Hematopoietic multipotent progenitor cell treated with erythropoietin and hydrocortisone succinate and interleukin-3 and kit ligand, for 15 days (in vitro differentiated cells): ENCODE data around the gene OR2Z1.
"Not testable (repeated sequence)": the region's sequence is repeated elsewhere in the genome, so short reads cannot be mapped to it uniquely, and the experiment has no call there.

ENCODE experiments used
- DNase-seq: peaks from one replicate; pipeline ENCODE4 v3.0.0-alpha.2; 2015; ENCODE audit warnings: low spot score

OR2Z1 gene

GRCh38 chr19:8703223-8703622 lies 18.2 kb upstream of the OR2Z1 start:
- DNase-seq = no peak

DNA sequence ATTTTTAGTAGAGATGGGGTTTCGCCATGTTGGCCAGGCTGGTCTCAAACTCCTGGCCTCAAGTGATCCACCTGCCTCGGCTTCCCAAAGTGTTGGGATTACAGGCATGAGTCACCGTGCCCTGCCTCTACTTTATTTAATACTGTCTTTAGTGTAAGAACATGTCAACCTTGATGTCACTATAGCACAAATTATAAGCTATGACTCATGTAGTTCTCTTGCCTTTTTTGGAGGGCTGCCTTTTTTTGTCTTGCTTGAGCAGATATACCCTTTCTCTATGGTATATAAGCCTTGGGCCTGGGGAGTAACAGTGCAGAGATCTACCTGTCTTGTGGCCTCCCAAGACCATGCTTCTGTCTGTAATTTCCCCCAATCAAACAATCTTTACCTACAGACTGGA lies 16.1 kb upstream of the OR2Z1 start:
- not testable (repeated sequence) for DNase-seq

- DNase-seq = no peak
These were observed 15.7 kb upstream of the OR2Z1 start for GRCh38 chr19:8705742-8706141.

GRCh38 chr19:8710337-8710736 lies 11.1 kb upstream of the OR2Z1 start:
- DNase-seq = not testable (repeated sequence)

- DNase-seq = no peak
These were observed 598 bp downstream of the OR2Z1 start for GRCh38 chr19:8722032-8722431.

DNA sequence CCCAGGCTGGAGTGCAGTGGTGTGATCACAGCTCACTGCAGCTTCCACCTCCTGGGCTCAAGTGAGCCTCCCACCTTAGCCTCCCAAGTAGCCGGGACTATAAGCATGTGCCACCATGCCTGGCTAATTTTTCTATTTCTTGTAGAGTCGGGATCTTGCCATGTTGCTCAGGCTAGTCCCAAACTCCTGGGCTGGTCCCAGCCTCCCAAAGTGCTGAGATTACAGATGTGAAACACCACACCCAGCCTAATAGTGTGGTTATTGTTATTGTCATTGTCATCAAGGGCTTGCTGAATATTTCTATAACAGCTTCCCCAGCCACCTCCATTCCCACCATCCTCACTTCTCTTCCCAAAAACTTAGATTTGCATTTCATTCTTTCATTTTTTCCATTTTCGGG lies 2.8 kb downstream of the OR2Z1 start:
- no peak for DNase-seq

GRCh38 chr19:8731428-8732169 lies 10.2 kb downstream of the OR2Z1 start:
- DNase-seq = no peak

- DNase-seq = no peak
These were observed 16.9 kb downstream of the OR2Z1 start for GRCh38 chr19:8738377-8738776.

- DNase-seq = not testable (repeated sequence)
These were observed 18.0 kb downstream of the OR2Z1 start for GRCh38 chr19:8739291-8740065.

DNA sequence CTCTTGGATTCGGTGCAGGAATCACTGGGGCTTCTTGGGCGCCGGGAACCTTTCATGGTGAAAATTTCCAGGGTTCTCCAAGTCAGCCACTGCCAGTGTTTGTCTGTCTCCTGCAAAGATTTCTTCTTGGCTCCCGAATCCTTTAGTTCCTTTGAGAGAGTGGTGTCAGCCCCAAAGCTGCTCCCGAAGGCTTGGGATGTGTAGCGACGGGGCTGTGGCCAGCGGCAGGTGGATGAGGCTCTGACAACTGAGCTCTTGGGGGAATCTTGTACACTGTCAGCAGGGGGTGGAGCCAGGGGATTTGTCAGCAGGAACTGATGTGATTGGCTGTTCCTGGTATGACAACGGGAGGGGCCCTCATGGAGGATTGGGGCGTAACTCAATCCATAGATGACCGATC lies 45.8 kb downstream of the OR2Z1 start:
- not testable (repeated sequence) for DNase-seq

- not testable (repeated sequence) for DNase-seq
These were observed 47.8 kb downstream of the OR2Z1 start for GRCh38 chr19:8769265-8769664.

- not testable (repeated sequence) for DNase-seq
These were observed 52.2 kb downstream of the OR2Z1 start for GRCh38 chr19:8773587-8773986.
